ENCODE data around the gene PRODH2. TPM values are rescaled to one million over a fixed set of nuclear protein-coding genes. Genes with fewer than 3 reads are reported as not detected.

The PRODH2 gene, protein sequence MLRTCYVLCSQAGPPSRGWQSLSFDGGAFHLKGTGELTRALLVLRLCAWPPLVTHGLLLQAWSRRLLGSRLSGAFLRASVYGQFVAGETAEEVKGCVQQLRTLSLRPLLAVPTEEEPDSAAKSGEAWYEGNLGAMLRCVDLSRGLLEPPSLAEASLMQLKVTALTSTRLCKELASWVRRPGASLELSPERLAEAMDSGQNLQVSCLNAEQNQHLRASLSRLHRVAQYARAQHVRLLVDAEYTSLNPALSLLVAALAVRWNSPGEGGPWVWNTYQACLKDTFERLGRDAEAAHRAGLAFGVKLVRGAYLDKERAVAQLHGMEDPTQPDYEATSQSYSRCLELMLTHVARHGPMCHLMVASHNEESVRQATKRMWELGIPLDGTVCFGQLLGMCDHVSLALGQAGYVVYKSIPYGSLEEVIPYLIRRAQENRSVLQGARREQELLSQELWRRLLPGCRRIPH
- total RNA-seq (2014; rRNA removed; shearing (Covaris generic)), result not detected in 2 replicates

- no peaks in the 10 kb centered on the region for H3K36me3 ChIP-seq
- no peak within 1 kb of the TSS for H3K4me3 ChIP-seq
- no peaks in the 10 kb centered on the region for H3K9me3 ChIP-seq (replicated peaks)
- no peaks in the 10 kb centered on the region for H3K4me1 ChIP-seq (replicated peaks)
- no peak for DNase-seq (ENCODE audit: low read depth in 1 of 2, low spot score in 2 of 2)
- H3K27me3 ChIP-seq (replicated peaks), result peaks cover 19% of the 10 kb centered on the region
- H3K27ac ChIP-seq, result no peak within 1 kb of the TSS
These were observed at the start of gene PRODH2 for GRCh38 chr19:35812220-35813042. PRODH2 (minus strand) TSS chr19:35812845; CDS start chr19:35812805, 40 bp downstream.

DNA sequence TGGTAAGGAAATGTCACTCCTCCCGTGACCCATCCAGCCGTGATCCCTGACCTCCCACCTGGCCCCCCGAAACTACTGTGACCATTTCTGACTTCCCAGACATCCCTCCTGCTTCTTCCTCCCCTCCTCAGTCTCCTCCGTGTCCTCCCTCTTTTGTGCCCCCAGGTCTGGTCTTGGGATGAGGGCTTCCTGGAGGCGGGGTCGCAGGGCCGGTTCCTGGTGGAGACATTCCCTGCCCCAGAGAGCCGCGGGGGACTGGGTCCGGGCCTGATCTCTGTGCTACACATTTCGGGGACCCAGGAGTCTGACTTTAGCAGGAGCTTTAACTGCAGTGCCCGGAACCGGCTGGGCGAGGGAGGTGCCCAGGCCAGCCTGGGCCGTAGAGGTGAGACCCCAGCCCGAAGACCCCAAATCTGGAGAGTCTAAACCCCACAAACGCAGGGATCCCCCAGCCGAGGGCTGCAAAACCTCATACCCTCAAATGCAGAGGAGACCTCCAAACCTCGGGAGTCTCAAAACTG lies 49.1 kb upstream of the PRODH2 start:
- peaks cover 50% of the 10 kb centered on the region for H3K27me3 ChIP-seq (replicated peaks)
- no peaks in the 10 kb centered on the region for H3K36me3 ChIP-seq
- H3K27ac ChIP-seq, result no peak overlapping the region
- no peak for DNase-seq (ENCODE audit: low read depth in 1 of 2, low spot score in 2 of 2)
- no peaks in the 10 kb centered on the region for H3K4me1 ChIP-seq (replicated peaks)
- H3K4me3 ChIP-seq, result no peak overlapping the region
- H3K9me3 ChIP-seq (replicated peaks), result no peaks in the 10 kb centered on the region

GRCh38 chr19:35860818-35861639 lies 48.4 kb upstream of the PRODH2 start:
- Histone ChIP-seq H3K4me1 (replicated peaks) (no peaks in the 10 kb centered on the region), H3K4me3 (no peak overlapping the region), H3K9me3 (replicated peaks) (no peaks in the 10 kb centered on the region), H3K36me3 (no peaks in the 10 kb centered on the region), H3K27me3 (replicated peaks) (peaks cover 57% of the 10 kb centered on the region), H3K27ac (no peak overlapping the region)
- DNase-seq (ENCODE audit: low read depth in 1 of 2, low spot score in 2 of 2), result no peak

- no peak for DNase-seq (ENCODE audit: low read depth in 1 of 2, low spot score in 2 of 2)
- H3K36me3 ChIP-seq, result no peaks in the 10 kb centered on the region
- no peaks in the 10 kb centered on the region for H3K4me1 ChIP-seq (replicated peaks)
- no peak overlapping the region for H3K4me3 ChIP-seq
- no peak overlapping the region for H3K27ac ChIP-seq
- H3K27me3 ChIP-seq (replicated peaks), result peaks cover 61% of the 10 kb centered on the region
- H3K9me3 ChIP-seq (replicated peaks), result no peaks in the 10 kb centered on the region
These were observed 47.8 kb upstream of the PRODH2 start for GRCh38 chr19:35860436-35860817.

- Histone ChIP-seq H3K27ac (no peak overlapping the region), H3K4me1 (replicated peaks) (no peaks in the 10 kb centered on the region), H3K36me3 (no peaks in the 10 kb centered on the region), H3K9me3 (replicated peaks) (no peaks in the 10 kb centered on the region), H3K4me3 (no peak overlapping the region), H3K27me3 (replicated peaks) (peaks cover 71% of the 10 kb centered on the region)
- no peak for DNase-seq (ENCODE audit: low read depth in 1 of 2, low spot score in 2 of 2)
These were observed 46.8 kb upstream of the PRODH2 start for GRCh38 chr19:35859414-35859813.

DNA sequence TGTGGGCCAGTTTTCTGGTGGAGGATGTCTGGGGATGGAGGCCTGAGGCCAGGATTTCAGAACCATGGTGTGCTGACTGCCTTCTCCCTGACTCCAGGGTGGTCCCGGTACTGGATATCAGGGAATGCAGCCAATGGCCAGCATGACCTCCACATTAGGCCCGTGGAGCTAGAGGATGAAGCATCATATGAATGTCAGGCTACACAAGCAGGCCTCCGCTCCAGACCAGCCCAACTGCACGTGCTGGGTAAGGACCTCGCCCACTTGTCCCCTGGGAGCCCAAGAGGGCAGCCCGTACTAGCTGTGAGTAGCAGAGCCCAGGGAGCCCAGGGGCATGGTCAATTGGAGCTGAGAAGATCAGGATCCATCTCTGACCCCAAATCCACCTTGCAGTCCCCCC lies 45.7 kb upstream of the PRODH2 start:
- Histone ChIP-seq H3K4me3 (no peak overlapping the region), H3K36me3 (no peaks in the 10 kb centered on the region), H3K27me3 (replicated peaks) (peaks cover 75% of the 10 kb centered on the region), H3K9me3 (replicated peaks) (no peaks in the 10 kb centered on the region), H3K4me1 (replicated peaks) (no peaks in the 10 kb centered on the region), H3K27ac (no peak overlapping the region)
- no peak for DNase-seq (ENCODE audit: low read depth in 1 of 2, low spot score in 2 of 2)

DNA sequence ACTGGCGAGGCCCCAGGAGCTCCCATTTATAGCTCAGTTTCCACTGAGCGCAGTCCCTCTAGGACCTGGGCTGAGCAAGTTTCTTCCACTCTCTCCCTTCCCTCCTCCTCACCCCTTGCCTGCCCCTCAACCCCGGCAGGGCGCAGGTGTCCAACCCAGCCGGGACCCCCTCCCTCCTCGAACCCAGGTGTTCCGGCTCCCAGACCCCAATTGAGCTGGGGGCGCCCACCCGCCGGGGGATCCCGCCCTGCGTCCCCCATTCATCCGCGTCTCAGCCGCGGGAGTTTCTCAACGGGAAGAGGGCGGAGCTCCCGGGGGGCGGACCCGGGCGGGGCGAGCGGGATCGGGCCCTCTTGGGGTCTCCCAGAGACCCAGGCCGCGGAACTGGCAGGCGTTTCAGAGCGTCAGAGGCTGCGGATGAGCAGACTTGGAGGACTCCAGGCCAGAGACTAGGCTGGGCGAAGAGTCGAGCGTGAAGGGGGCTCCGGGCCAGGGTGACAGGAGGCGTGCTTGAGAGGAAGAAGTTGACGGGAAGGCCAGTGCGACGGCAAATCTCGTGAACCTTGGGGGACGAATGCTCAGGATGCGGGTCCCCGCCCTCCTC lies 44.0 kb upstream of the PRODH2 start, which contains the start of gene KIRREL2:
Gene KIRREL2, plus strand, starts transcription at position 366 of the 604 bp plus-strand sequence. Its CDS starts 209 bp downstream, at position 575.
- DNase-seq (ENCODE audit: low read depth in 1 of 2, low spot score in 2 of 2), result no peak
- H3K36me3 ChIP-seq, result no peaks in the 10 kb centered on the region
- H3K27me3 ChIP-seq (replicated peaks), result peaks cover 79% of the 10 kb centered on the region
- no peak within 1 kb of the TSS for H3K27ac ChIP-seq
- H3K4me1 ChIP-seq (replicated peaks), result no peaks in the 10 kb centered on the region
- H3K4me3 ChIP-seq, result no peak within 1 kb of the TSS
- no peaks in the 10 kb centered on the region for H3K9me3 ChIP-seq (replicated peaks)

DNA sequence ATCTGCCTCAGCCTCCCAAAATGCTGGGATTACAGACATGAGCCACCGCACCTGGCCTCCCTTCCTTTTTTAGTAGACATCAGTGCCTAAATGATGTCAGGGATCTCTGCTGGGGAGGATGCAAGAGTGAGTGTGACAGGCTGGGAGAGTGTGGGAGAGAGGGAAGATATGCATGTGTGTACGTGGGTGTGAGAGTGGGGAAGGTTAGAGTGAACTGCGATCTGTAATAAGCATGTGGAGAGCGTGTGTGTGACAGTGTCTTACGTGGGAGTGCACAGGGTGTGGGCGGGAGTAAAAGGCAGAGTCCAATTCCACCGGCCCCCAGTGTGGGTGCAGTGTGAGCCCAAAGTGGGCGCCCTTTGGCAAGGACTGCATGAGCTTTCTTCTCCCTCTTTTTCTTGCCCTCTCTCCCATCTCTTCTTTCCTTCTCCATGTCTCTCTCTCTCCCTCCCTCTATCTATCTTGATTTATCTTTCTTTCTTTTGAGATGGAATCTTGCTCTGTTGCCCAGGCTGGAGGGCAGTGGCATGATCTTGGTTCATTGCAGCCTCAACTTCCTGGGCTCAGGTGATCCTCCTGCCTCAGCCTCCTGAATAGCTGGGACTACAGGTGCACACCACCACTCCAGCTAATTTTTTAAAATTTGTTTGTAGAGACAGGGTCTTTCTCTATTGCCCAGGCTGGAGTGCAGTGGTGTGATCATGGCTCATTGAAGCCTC lies 40.6 kb upstream of the PRODH2 start:
- Histone ChIP-seq H3K27me3 (replicated peaks) (peaks cover 51% of the 10 kb centered on the region), H3K4me3 (no peak overlapping the region), H3K36me3 (no peaks in the 10 kb centered on the region), H3K9me3 (replicated peaks) (no peaks in the 10 kb centered on the region), H3K4me1 (replicated peaks) (no peaks in the 10 kb centered on the region), H3K27ac (no peak overlapping the region)
- DNase-seq (ENCODE audit: low read depth in 1 of 2, low spot score in 2 of 2), result no peak

GRCh38 chr19:35852029-35852780 lies 39.6 kb upstream of the PRODH2 start, which contains the start of gene NPHS1:
NPHS1 (minus strand) TSS chr19:35852504; CDS start chr19:35851837, 667 bp downstream.
- peaks cover 50% of the 10 kb centered on the region for H3K27me3 ChIP-seq (replicated peaks)
- no peaks in the 10 kb centered on the region for H3K4me1 ChIP-seq (replicated peaks)
- no peak within 1 kb of the TSS for H3K4me3 ChIP-seq
- H3K27ac ChIP-seq, result no peak within 1 kb of the TSS
- no peaks in the 10 kb centered on the region for H3K36me3 ChIP-seq
- DNase-seq (ENCODE audit: low read depth in 1 of 2, low spot score in 2 of 2), result no peak
- H3K9me3 ChIP-seq (replicated peaks), result no peaks in the 10 kb centered on the region

DNA sequence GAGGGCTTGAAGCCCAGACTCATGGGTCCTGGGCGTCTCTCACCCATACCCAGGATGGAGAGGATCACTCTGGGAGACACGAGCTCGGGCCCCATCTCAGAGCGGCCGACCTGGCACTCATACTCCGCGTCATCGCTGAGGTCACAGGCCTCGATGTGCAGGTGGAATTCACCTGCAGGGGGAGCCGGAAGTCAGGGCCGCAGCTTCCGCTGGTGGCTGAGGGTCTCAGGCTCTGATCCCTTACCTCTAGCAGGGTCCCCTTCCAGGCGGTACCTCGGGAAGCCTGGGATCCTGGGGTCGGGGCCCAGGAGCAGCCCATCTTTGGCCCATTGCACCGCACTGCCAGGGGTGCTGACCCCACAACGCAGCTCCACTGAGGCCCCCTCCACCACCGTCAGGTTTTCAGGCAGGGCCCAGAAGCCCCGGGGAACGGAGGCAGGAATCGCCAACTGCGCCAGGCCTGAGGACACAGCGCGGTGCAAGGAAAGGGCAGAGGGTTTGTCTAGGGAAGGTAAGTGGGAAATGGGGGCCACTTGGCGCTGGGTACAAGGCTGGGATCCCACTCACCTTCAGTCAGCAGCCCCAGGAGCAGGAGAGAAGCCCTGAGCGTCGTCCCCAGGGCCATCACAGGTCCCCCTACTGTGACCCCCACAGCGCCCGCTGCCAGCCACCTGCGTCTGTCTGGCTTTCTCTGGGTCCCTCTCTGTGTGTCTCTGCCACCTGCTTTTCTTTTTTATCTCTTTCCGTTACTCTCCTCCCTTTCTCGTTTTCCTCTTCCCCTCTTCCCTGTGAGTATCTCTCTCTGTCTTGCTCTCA lies 38.8 kb upstream of the PRODH2 start:
- Histone ChIP-seq H3K4me1 (replicated peaks) (no peaks in the 10 kb centered on the region), H3K9me3 (replicated peaks) (no peaks in the 10 kb centered on the region), H3K27ac (no peak overlapping the region), H3K4me3 (no peak overlapping the region), H3K36me3 (no peaks in the 10 kb centered on the region), H3K27me3 (replicated peaks) (peaks cover 47% of the 10 kb centered on the region)
- no peak for DNase-seq (ENCODE audit: low read depth in 1 of 2, low spot score in 2 of 2)

- no peaks in the 10 kb centered on the region for H3K36me3 ChIP-seq
- H3K27me3 ChIP-seq (replicated peaks), result peaks cover 45% of the 10 kb centered on the region
- H3K4me1 ChIP-seq (replicated peaks), result no peaks in the 10 kb centered on the region
- no peaks in the 10 kb centered on the region for H3K9me3 ChIP-seq (replicated peaks)
- peak in 1 of 2 experiments; percentile 42 for DNase-seq (ENCODE audit: low read depth in 1 of 2, low spot score in 2 of 2)
- H3K4me3 ChIP-seq, result no peak overlapping the region
- H3K27ac ChIP-seq, result no peak overlapping the region
These were observed 36.4 kb upstream of the PRODH2 start for GRCh38 chr19:35848919-35849505.
